Hepatic stellate cell (primary cell): ENCODE data around the gene RPL18A.
A peak's percentile ranks its signal among the peaks of the same experiment; 100 is the strongest.

ENCODE experiments used
- DNase-seq: peaks from one replicate; pipeline ENCODE4 v3.0.0; 2011; ENCODE audit warnings: low spot score

Gene RPL18A

DNA sequence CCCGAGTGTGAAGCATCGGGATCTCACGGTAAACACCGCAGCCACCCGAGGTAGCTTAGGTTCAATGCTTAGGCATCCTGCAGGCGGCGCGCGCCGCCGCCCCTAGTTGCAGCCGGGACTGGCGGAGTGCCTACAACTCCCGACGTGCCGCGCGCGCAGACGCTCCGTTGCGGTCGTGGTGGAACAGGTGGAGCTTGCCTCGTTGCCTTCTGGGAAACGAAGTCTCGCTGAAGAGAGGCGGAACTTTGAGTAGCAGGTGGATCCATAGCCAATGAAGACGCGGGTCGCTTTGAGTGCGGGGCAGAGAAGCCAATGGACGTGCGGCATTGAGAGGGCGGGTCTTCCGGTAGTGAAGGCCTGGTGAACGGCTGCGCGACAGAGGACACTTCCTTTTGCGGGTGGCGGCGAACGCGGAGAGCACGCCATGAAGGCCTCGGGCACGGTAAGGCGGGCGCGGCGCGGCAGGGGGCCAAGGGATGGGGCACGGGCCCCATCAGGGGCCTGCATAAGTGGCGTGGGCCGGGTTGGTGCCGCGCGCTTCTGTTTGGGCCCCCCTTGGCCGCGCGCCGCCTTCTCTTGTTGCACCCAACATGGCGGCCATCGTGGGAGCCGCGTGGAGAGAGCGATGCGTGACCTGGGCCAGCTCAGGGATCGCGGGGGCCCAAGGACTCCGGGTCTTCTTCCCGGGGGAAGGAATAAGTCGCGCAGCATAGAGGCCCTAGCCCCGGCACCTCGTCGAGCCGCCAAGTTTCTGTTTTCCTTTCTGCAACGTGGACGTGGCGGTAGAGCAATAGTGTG, at the start of gene RPL18A:
Gene RPL18A, plus strand, starts transcription at position 378 of the 798 bp plus-strand sequence. Its CDS starts 47 bp downstream, at position 425.
- peak; percentile 100 for DNase-seq

DNA sequence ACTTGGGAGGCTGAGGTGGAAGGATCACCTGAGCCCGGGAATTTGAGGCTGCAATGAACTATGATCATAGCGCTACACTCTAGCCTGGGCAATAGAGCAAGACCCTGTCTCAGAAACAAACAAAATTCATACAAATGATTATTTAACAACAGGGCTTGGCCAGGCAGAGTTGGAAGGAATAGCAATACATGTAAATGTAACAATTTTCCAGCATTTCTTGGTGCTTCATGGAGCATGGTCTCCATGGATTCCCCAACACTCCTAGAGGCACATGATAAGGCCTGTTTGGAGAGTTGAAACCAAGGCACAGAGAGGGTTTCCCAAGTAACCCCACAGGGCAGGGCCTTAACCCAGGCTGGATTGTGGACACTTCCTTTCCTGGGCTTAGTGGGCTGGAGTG, 48.6 kb upstream of the RPL18A start:
- no peak for DNase-seq

DNA sequence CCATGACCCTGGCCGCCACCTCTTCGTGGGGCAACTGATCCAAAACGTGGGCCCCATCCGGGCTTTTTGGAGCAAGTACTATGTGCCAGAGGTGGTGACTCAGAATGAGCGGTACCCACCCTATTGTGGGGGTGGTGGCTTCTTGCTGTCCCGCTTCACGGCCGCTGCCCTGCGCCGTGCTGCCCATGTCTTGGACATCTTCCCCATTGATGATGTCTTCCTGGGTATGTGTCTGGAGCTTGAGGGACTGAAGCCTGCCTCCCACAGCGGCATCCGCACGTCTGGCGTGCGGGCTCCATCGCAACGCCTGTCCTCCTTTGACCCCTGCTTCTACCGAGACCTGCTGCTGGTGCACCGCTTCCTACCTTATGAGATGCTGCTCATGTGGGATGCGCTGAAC, 48.0 kb upstream of the RPL18A start:
- DNase-seq = no peak

DNA sequence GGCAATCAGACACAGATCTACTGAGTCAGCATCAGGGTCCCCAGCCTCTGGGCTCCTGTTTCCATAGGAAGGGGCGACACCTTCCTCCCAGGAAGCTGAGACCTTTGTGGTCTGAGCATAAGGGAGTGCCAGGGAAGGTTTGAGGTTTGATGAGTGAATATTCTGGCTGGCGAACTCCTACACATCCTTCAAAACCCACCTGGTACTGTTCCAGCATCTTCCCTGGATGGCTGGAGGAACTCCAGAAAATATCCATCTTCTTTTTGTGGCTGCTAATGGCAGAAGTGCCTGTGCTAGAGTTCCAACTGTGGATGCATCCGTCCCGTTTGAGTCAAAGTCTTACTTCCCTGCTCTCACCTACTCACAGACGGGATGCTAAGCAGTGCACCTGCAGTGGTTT, 47.6 kb upstream of the RPL18A start:
- no peak for DNase-seq

DNA sequence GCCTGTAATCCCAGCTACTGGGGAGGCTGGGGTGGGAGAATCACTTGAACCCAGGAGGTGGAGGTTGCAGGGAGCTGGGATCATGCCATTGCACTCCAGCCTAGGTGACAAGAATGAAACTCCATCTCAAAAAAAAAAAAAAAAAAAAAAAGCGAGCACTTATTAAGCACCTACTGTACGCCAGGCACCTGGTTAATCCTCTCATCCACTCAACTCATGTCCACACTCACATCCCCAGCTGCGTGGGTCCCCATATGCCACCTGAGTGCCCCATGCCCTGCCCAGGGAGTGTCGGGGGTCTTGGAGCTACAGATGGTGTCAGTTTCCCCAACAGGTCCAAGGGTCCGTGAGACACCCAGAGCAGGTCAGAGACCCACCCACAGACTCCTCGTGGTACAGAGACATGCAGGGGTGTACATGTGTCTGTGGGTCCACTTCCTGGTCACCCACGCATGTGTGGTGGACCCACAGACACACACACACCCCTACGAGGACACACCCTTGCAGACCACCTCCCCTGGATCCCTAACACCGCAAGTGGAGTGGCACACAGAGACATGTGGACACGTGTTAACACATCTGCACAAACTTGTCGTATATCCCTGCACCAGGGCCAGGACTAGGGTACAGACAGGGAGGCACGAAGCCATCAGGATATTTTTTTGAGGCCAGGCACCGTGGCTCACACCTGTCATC, 41.9 kb upstream of the RPL18A start:
- DNase-seq = no peak

DNA sequence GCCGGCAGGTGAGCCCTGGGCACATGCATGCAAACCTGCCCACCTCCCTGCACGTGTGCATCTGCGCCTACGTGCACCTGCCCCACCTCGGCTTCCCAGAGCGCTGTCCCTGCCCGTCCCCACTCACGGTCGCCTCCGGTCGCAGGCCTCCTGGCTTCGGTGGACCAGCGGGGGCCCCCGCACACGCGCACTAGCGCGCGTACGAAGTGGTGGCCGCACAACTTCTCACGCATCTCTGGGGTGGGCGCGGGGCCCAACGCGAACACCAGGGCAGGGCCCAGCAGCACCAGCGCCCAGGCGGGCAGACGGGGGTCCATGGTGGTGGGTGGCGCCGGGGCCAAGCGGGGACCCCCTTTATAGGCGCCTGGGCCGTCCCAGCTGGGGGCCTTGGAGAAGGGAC, 38.5 kb upstream of the RPL18A start, which contains the start of gene INSL3:
Gene INSL3, minus strand, starts transcription at position 330 of the 400 bp plus-strand sequence. Its CDS starts 13 bp downstream, at position 317.
- no peak for DNase-seq

DNA sequence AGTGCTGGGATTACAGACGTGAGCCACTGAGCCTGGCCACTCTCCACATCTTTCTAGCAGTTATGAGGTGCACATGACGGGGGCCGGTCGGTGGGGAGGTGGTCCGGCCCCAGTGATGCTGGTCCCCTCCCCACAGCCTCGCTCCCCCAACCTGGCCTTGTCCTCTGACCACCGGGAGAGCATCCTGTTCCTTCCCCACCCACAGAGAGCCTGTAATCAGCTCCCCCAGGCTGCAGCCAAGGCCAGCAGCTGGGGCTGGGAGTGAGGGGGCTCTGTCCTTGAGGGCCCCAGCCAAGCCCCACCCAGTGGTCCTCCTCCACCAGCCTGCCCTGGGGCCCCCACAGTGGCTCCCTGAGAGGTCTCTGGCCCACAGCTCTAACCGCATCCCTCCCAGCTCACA, 35.4 kb upstream of the RPL18A start:
- no peak for DNase-seq

DNA sequence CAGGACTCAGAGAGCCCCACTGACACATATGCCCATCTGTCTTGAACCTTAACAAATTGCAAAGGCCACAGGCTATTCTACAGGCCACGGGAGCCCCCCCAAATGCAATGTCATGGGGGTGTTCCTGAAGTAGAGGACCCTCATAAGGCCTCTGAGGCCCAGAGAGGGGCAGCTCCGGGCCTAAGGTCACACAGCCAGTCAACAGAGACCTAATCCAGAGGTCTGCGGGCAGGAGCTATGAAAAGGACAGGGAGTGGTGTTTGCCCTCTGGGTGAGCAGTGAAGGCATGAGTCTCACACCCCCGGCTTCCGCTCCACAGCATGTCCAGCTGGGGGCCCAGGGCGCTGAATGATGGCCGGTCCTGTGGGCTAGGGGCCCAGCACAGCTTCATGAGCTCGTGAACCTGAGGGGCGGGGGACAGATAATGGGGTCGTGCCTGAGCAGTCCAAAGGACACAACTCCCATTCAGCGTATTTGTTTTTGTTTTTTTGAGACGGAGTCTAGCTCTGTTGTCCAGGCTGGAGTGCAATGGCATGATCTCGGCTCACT, 33.1 kb upstream of the RPL18A start:
- DNase-seq = no peak

DNA sequence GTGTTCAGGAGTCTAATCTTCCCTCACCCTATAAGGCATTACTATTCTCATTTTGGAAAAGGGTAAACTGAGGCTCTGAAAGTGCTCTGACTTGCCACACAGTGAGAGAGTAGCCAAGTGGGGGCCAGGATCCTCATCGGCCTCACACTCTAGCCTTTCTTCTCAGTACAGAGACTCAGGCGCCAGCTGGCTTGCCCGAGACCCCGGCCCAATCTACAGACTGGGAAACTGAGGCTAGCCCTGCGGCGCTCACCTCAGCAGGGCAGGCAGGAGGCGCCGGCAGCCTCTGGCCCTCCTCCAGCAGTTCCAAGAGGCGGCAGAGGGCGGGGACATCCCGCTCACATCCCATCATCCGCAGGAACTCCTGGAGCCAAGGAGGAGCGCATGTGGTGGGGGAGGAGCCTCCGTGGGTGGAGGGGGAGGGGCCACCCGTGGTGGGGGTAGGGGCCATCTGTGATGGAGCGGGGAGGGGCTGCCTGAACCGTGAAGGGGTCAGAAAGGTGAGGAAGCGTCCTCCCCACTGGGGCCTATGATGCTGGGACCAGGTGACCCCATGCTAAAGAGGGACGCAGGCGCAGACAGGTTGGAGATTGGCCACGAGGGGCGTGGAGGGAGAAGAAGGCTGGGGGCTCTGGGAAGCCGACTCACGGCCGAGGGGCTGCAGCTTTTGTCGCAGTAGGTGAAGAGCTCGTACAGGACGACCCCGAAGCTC, 29.7 kb upstream of the RPL18A start:
- DNase-seq = no peak

DNA sequence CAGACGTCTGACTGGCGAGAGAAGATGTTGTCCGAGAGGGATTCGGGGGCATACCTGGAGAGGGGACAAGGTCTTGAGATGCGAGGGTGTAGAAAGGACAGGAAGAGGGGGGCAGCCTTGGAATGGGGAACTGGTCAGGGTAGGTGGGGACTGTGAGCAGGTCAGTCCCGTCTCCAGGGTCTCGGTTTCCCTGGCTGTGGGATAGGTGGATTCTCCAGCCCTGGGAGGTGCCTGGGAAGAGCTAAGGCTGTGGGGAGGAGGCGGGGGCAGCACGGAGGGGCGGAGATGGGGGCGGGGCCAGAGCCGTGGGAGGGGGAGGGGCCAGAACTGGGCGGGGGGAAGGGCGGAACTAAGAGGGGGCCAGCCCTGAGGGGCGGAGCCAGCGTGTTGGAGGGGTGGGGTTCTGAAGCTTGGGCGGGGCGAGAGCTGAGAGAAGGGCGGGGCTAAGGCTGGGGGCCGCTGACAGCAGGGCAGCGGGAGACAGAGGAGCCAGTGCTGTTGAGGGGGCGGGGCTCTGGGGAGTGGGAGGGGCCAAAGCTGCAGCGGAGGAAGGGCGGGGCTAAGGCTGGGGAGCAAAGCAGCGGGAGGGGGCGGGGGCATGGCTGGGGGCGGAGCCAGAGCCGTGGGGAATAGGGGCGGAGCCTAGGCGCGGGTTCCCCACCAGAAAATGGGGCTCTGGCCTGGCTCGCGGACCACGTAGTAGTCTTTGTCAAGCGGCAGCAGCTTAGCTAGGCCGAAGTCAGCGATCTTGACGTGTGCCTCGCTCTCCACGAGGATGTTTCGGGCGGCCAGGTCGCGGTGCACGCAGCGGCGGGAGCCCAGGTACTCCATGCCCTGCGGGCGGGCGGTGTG, 28.9 kb upstream of the RPL18A start:
- DNase-seq = peak; percentile 62

DNA sequence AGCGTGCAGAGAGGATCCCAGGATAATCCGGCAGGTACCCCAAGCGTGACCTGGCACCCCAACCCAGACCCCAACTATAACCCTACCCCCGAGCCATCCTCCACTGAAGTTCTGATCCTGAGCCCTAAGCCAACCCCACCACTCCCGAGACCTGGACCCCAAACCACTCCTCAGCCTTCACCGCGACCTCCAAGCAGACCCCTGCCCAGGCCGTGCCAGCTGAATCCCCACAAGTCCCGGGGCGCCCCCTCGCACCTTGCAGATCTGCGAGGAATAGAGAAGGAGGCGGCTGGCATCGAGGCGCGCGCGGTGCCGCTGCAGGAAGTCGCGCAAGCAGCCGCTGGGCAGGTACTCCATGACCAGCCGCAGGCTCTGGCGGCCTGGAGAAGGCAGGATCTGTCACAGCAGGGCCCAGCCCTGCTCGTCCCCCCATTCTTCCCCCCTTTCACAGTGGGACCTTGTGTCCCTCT, 28.3 kb upstream of the RPL18A start:
- no peak for DNase-seq

DNA sequence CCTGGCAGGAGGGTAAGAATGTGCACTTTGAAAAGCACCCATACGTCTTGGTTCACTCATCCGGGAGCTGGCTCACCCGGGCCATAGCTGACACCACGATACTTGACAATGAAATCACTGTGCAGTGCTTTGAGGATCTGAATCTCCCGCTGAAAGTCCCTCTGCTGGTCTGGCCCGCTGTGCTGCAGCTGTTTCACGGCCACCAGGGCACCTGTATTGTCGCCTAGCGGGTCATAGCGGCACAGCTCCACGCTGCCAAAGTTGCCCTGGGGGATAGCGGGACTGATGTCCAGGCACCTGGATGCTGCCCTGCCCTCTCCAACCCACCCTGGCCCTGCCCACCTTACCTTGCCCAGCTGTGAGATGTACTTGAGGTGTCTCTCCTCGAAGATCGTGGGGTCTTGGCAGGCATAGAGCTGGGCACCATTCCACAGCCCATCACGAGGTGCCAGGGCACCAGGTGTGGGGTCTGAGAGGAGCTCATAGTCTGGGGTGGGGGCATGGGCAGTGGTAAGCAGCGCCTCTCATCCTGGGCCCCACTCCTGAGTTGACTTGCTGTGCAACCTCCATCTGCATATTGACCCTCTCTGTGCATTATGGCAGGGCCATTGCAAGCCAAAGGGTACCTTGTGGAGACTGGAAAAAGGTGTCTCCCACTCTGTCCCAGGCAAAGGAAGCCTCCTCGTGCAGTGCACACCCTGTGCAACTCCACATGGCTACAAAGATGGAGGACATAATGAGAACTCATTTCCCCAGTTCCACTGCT, 27.1 kb upstream of the RPL18A start:
- no peak for DNase-seq

DNA sequence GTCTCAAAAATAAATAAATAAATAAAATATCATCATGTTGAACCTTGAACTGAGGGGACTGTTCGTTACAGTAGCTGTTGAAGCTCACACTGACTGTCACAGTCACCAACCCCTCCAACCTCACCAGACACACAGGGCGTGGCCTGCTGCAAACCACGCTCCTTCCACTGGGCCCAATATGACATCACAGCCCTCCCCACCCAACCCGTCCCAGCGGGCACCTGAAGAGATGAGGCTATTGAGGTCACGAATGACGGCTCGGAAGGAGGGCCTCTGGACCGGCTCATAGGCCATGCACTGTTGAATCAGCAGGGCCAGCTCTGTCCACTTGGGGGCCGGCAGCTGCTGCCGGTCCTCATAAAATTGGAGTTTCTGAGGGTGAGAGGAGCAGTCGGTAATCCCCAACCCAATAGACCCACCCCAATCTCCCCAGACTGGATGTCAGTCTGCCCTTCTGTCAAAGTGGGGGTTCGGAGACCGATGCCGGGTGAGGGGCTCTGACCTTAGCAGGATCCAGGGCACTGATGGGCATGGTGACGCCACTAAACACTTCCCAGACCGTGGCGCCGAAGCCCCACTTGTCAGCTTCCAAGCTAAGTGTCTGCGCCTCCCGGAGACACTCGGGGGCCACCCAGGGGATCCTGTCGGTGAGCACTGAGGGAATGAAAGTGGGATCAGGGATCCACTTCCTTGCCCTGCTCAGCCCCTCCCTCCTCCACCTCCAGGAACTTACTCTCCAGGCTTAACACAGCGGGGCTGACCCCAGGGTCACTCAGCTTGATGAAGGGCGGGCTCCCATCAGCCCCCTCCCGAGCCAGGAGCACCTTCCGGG, 25.1 kb upstream of the RPL18A start:
- no peak for DNase-seq

DNA sequence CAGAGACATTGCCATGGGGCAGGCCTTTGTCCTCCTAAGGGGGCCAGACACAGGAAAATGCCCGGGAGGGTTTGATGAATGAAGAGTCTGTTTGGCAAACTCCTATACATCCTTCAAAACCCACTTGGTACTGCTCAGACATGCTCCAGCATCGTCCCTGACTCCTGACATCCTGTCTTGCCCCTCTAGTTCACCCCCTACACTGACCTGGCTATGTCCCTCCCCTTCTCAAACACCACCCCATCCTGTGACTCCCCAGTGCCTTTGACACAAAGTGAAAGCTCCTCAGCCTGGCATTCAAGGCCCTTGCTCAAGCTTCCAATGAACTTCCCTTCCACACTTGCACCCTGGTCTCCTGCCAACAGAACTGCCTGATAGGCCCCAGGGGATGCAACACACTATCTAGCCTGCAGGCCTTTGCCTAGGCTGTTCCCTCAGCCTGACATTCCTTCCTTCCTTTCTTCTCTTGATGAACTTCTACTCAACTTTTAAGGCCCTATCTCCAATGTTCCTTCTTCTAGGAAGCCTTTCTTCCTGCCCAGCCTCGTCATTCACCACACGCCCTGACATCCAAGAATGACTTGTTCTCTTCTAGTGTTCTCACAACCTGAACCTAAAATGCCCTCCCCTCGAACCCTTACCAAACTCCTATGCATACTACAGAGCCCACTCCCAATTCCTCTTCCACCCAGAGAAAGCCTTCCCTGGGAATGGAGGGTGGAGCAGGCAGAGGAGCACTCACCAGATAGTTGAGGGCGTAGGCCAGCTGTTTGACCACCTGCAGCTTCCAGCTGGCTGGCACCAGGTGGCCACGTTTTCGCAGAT, 24.3 kb upstream of the RPL18A start:
- DNase-seq = no peak

DNA sequence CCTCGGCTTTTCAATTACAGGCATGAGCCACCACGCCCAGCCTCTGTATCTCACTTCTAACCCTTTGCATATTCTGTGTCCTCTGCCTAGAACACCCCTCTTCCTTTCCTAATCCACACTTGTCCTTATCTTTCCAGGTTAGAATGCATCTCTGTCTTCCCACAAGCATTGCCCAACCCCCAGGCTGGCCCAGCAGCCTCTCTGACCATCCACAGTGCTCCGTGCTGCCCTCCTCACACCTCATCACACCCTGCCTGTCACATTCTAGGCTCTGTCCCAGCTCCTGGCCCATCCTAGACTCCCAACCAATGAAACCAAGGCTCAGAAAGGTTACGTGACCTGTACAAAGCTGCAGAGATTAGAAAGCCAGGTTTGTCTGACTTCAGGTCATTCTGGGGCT, 23.2 kb upstream of the RPL18A start:
- no peak for DNase-seq

DNA sequence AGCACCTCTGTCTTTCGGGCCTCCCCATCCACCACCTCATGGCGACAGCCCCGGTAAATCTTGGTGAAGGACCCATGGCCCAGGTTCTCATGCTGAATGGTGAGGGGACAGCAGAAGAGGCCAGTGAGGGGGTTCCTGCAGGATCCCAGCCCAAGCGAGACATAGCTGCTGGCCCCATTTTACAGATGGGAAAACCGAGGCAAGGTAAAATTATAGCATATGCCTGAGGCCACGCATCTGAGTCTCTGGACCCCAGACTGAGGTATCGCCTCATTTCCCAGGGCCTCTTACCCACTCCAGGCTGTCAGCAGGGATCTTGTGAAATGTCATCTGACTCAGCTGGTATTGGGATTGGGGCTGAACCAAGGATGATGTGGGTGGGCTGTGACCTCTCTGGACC, 21.7 kb upstream of the RPL18A start:
- no peak for DNase-seq

DNA sequence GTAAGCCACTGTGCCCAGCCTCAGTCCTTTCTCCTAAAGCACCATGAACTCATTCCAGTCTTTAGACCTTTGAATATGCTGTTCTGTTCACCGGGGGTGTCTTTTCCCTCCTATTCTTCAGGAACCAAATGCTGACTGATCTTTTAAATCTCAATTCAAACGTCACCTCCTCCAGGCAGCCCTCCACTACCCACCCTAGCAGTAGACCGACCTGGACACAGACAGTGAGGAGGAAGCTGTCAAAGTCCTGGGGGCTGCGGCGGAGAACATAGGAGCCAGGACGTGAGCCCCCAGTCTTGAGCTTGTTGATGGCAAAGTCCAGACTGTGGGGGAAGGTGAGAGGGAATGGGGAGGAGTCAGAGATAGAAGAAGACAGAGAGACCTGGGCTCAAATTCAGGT, 19.7 kb upstream of the RPL18A start:
- DNase-seq = no peak

DNA sequence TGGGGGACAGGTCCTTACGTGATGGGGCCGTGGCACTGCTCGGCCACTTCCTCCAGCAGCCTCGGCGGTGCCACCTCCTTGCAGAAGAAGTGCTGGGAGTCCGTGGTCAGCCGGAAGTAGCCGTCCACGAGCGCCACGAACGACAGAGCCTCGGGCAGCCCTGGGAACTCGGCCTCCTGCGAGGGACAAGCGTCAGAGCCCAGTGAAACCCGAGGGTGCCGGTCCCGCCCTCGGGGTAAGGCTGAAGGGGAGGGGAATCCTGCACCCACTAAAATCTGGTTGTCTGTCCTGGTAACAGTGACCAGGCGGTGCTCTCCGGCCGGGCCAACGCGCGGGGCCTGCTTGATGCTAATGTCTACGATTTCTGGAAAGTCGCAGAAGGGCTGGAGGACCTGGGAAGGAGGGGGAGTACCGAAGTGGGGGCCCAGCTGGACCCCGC, 18.3 kb upstream of the RPL18A start:
- DNase-seq = no peak
